ENCODE measurements around the gene AUNIP.

DNA sequence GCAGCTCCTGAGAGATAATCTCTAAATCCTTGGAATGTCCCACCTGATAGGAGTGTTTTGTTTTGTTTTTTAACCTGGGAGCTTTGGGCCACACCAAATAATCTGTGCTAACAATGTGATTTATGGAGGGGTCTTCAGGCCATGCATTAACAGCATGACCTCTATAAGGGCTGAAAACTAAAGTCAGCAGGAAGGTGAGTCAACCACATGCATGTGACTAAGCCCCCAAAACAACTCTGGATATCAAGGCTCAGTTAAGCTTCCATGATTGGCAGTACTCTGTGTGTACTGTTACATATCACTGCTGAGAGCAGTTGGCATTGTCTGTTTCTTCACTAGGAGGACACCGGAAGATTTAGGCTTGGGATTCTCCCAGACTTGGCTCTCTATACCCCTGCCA is 10.7 kb downstream of the AUNIP start:
- TF ChIP-seq EZH2 (IDR thresholded peaks at IDR 0.05; ENCODE audit: insufficient read depth, poor library complexity, severe bottlenecking) (no peak), EZH2phosphoT487 (IDR thresholded peaks at IDR 0.05; ENCODE audit: insufficient read depth, low read depth) (no peak)

Data from GM23248 (cell line).